ENCODE results near the gene NELL2. TPM values are rescaled to one million over a fixed set of nuclear protein-coding genes. Genes with fewer than 3 reads are reported as not detected.

NELL2 gene
- total RNA-seq, 1 donor: 0.86 TPM

DNA sequence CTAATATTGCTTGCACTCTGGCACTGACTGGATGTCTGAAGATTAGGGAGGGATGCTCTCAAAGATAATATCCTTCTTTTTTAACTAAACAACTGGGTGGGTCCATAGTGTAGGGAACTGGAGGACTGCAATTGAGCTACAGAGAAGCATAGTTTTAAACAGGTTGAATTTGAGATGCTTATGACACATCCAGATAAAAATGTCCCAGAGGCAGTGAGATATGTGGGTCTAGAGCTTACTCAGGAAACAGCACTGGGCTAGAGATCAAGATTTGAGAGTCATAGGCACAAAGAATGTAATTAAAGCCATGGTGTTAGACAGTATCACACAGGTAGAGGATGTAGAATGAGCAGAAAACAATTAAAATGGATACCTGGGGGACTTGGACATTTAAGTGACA is 198.4 kb downstream of the NELL2 start:
- no peak overlapping the region for H3K4me3 ChIP-seq (ENCODE audit: low read depth, low read length)
- DNase-seq (ENCODE audit: low read depth): no peak
- TF ChIP-seq, protein P1, sequence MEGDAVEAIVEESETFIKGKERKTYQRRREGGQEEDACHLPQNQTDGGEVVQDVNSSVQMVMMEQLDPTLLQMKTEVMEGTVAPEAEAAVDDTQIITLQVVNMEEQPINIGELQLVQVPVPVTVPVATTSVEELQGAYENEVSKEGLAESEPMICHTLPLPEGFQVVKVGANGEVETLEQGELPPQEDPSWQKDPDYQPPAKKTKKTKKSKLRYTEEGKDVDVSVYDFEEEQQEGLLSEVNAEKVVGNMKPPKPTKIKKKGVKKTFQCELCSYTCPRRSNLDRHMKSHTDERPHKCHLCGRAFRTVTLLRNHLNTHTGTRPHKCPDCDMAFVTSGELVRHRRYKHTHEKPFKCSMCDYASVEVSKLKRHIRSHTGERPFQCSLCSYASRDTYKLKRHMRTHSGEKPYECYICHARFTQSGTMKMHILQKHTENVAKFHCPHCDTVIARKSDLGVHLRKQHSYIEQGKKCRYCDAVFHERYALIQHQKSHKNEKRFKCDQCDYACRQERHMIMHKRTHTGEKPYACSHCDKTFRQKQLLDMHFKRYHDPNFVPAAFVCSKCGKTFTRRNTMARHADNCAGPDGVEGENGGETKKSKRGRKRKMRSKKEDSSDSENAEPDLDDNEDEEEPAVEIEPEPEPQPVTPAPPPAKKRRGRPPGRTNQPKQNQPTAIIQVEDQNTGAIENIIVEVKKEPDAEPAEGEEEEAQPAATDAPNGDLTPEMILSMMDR (IDR thresholded peaks at IDR 0.05; ENCODE audit: insufficient read depth, low read depth, low read length): no peak

DNA sequence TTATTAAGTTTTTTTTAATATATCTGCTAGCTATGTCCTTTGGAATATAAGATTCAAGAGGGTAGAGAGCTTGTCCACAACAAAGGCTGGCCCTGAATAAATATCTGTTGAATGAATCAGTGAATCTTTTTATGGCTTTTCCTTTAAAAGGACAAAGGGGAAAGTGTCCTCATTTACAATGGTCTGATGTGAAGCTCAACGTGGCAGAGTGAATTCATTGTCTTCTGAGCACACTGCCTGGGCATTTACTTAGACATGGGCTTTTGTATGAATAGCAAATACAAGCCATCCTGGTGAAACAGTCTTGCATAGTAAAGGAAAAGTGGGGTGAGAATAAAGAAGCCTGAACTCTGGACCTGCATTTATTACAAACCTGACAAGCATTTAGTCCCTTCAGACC is 201.2 kb downstream of the NELL2 start:
- TF ChIP-seq, protein P1 (IDR thresholded peaks at IDR 0.05; ENCODE audit: insufficient read depth, low read depth, low read length): no peak
- no peak overlapping the region for H3K4me3 ChIP-seq (ENCODE audit: low read depth, low read length)
- DNase-seq (ENCODE audit: low read depth): no peak

- TF ChIP-seq, protein P1 (IDR thresholded peaks at IDR 0.05; ENCODE audit: insufficient read depth, low read depth, low read length): no peak
- DNase-seq (ENCODE audit: low read depth): no peak
- H3K4me3 ChIP-seq (ENCODE audit: low read depth, low read length): no peak overlapping the region
Measured at GRCh38 chr12:44673811-44674210, 202.3 kb downstream of the NELL2 start.

- TF ChIP-seq, protein P1 (IDR thresholded peaks at IDR 0.05; ENCODE audit: insufficient read depth, low read depth, low read length): no peak
- DNase-seq (ENCODE audit: low read depth): no peak
- H3K4me3 ChIP-seq (ENCODE audit: low read depth, low read length): no peak overlapping the region
Measured at GRCh38 chr12:44672042-44672441, 204.1 kb downstream of the NELL2 start.

GRCh38 chr12:44668443-44668842 is 207.7 kb downstream of the NELL2 start:
- TF ChIP-seq, protein P1 (IDR thresholded peaks at IDR 0.05; ENCODE audit: insufficient read depth, low read depth, low read length): no peak
- no peak for DNase-seq (ENCODE audit: low read depth)
- no peak overlapping the region for H3K4me3 ChIP-seq (ENCODE audit: low read depth, low read length)

DNA sequence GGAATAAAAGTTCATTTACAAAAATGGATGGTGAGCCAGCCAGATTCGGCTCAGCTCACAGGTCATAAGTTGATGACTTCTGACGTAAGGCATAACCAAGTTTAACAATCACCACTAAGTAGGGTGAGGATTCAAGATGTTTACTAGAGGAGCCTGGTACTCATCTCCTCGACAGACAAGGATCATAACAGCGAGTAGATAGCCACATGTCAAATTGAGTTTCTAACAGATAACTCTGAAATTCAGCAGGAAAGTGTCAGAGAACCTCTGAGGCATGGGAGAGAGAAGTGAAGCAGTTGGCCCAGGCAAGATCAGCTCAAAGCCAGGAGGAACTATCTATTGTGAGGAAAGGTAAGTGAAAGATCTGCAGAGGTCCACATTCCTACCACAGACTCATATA is 208.7 kb downstream of the NELL2 start:
- DNase-seq (ENCODE audit: low read depth): no peak
- H3K4me3 ChIP-seq (ENCODE audit: low read depth, low read length): no peak overlapping the region
- TF ChIP-seq, protein P1 (IDR thresholded peaks at IDR 0.05; ENCODE audit: insufficient read depth, low read depth, low read length): no peak

DNA sequence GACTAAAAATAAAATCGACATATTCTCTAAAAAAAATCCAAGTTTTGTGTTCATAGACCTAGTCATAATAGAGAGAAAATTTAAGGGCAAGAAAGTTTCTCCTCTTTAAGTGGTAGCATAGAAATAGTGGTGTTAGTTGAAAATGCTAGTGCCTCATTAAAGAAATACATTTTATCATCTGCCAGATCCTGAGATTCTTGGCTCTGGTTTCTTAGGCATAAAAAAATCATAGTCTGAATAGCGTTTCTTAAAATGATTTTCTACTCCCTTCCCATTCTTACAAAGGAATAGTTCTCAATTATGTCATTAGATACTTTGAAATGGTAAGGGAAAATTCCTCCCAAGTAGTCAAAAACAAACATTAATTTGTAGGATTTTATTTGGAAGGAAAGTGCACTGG is 212.8 kb downstream of the NELL2 start:
- no peak for DNase-seq (ENCODE audit: low read depth)
- TF ChIP-seq, protein P1 (IDR thresholded peaks at IDR 0.05; ENCODE audit: insufficient read depth, low read depth, low read length): no peak
- no peak overlapping the region for H3K4me3 ChIP-seq (ENCODE audit: low read depth, low read length)

Data from fibroblast of villous mesenchyme (primary cell).